ENCODE measurements around the gene DPP6. TPM values are rescaled to one million over a fixed set of nuclear protein-coding genes. Genes with fewer than 3 reads are reported as not detected.

The DPP6 gene
- total RNA-seq, 1 experiment from 2014 or later: not detected

DNA sequence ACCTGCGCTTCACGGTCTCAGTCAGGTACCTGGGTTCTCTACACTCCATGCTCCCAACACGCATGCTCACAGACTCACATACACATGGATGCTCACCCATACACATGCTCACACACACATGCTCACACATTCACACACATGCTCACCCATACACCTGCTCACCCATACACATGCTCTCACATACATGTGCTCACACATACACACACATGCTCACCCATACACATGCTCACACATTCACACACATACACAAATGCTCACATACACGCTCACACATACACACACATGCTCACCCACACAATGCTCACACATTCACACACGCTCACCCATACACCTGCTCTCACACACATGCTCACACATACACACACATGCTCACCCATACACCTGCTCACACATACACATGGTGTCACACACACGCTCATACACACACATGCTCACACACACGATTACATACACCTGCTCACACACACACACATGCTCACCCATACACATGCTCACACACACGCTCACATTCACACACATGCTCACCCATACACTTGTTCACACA is 830.8 kb downstream of the DPP6 start:
- Histone ChIP-seq H3K4me1 (ENCODE audit: insufficient read depth, low read length, poor library complexity, severe bottlenecking) (no peaks in the 10 kb centered on the region), H3K9me3 (ENCODE audit: low read depth, low read length, poor library complexity, severe bottlenecking) (peaks cover 8% of the 10 kb centered on the region), H3K27ac (ENCODE audit: low read depth, low read length, poor library complexity, severe bottlenecking) (no peak overlapping the region), H3K36me3 (ENCODE audit: insufficient read depth, low read length, poor library complexity, severe bottlenecking) (no peaks in the 10 kb centered on the region), H3K4me3 (ENCODE audit: low read depth, low read length, poor library complexity, severe bottlenecking) (no peak overlapping the region), H3K27me3 (replicated peaks; ENCODE audit: insufficient read depth, low read depth, low read length, poor library complexity) (peaks cover 2% of the 10 kb centered on the region)
- no peak for DNase-seq (ENCODE audit: low spot score)
- intact Hi-C loops (cut with micrococcal nuclease; ENCODE audit: unreplicated experiment): no loop called here
- no TSS peak for BruUV-seq (replicated peaks)
- CTCF ChIA-PET: no interaction called here
- TF ChIP-seq EZH2 (IDR thresholded peaks at IDR 0.05; ENCODE audit: borderline replicate concordance, low read depth, low read length, poor library complexity, severe bottlenecking): no peak
- TF ChIP-seq, protein P1, sequence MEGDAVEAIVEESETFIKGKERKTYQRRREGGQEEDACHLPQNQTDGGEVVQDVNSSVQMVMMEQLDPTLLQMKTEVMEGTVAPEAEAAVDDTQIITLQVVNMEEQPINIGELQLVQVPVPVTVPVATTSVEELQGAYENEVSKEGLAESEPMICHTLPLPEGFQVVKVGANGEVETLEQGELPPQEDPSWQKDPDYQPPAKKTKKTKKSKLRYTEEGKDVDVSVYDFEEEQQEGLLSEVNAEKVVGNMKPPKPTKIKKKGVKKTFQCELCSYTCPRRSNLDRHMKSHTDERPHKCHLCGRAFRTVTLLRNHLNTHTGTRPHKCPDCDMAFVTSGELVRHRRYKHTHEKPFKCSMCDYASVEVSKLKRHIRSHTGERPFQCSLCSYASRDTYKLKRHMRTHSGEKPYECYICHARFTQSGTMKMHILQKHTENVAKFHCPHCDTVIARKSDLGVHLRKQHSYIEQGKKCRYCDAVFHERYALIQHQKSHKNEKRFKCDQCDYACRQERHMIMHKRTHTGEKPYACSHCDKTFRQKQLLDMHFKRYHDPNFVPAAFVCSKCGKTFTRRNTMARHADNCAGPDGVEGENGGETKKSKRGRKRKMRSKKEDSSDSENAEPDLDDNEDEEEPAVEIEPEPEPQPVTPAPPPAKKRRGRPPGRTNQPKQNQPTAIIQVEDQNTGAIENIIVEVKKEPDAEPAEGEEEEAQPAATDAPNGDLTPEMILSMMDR (conservative IDR thresholded peaks at IDR 0.05; ENCODE audit: low read depth, low read length): no peak
- POLR2A ChIA-PET (ENCODE audit: low non-redundant PET): no interaction called here

DNA sequence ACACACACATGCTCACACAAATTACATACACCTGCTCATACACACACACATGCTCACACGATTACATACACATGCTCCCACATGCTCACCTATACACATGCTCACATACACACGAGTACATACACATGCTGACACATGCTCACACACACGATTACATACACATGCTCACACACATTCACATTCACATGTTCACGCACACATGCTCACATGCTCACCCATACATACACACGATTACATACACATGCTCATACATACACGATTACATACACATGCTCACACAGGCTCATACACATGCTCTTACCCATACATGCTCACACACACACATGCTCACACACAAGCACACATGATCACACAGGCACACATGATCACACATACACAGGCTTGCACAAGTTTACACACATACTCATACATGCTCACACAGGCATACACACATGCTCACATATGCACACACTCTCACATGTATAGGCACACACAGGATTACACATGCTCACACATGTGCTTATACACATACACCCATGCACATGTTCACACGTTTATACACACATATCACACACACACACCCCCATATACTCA is 832.2 kb downstream of the DPP6 start:
- intact Hi-C loops (cut with micrococcal nuclease; ENCODE audit: unreplicated experiment): no loop called here
- no peak overlapping the region for H3K4me3 ChIP-seq (ENCODE audit: low read depth, low read length, poor library complexity, severe bottlenecking)
- no peaks in the 10 kb centered on the region for H3K4me1 ChIP-seq (ENCODE audit: insufficient read depth, low read length, poor library complexity, severe bottlenecking)
- H3K36me3 ChIP-seq (ENCODE audit: insufficient read depth, low read length, poor library complexity, severe bottlenecking): no peaks in the 10 kb centered on the region
- H3K27me3 ChIP-seq (replicated peaks; ENCODE audit: insufficient read depth, low read depth, low read length, poor library complexity): peaks cover 2% of the 10 kb centered on the region
- H3K9me3 ChIP-seq (ENCODE audit: low read depth, low read length, poor library complexity, severe bottlenecking): peaks cover 11% of the 10 kb centered on the region
- no peak for TF ChIP-seq EZH2 (IDR thresholded peaks at IDR 0.05; ENCODE audit: borderline replicate concordance, low read depth, low read length, poor library complexity, severe bottlenecking)
- TF ChIP-seq, protein P1 (conservative IDR thresholded peaks at IDR 0.05; ENCODE audit: low read depth, low read length): no peak
- no TSS peak for BruUV-seq (replicated peaks)
- POLR2A ChIA-PET (ENCODE audit: low non-redundant PET): no interaction called here
- DNase-seq (ENCODE audit: low spot score): no peak
- H3K27ac ChIP-seq (ENCODE audit: low read depth, low read length, poor library complexity, severe bottlenecking): no peak overlapping the region
- CTCF ChIA-PET: no interaction called here

DNA sequence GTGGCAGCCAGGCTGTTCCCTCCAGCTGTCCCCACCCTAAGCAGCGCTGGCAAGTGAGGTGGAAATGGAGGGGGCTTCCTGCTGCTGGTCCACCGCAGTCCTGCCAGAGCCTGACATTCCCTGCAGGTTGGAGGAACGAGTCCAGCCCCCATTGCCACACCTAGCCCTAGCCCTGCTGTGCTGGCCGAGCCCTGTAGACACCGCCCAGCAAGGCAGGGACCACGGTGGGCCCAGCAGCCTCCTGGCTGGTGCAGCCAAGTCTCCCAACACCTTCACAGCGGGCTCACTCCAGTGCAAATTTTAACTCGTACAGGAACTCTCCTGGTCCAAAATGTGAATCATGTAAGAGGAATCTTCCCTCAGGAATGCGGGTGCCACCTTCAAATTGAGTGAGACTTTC is 834.4 kb downstream of the DPP6 start:
- ChIA-PET POLR2A (ENCODE audit: low non-redundant PET) (no interaction called here), CTCF (no interaction called here)
- TF ChIP-seq, protein P1 (conservative IDR thresholded peaks at IDR 0.05; ENCODE audit: low read depth, low read length): no peak
- TF ChIP-seq EZH2 (IDR thresholded peaks at IDR 0.05; ENCODE audit: borderline replicate concordance, low read depth, low read length, poor library complexity, severe bottlenecking): no peak
- no peak overlapping the region for H3K27ac ChIP-seq (ENCODE audit: low read depth, low read length, poor library complexity, severe bottlenecking)
- H3K4me3 ChIP-seq (ENCODE audit: low read depth, low read length, poor library complexity, severe bottlenecking): no peak overlapping the region
- H3K9me3 ChIP-seq (ENCODE audit: low read depth, low read length, poor library complexity, severe bottlenecking): peaks cover 11% of the 10 kb centered on the region
- no peak for DNase-seq (ENCODE audit: low spot score)
- H3K4me1 ChIP-seq (ENCODE audit: insufficient read depth, low read length, poor library complexity, severe bottlenecking): no peaks in the 10 kb centered on the region
- peaks cover 2% of the 10 kb centered on the region for H3K27me3 ChIP-seq (replicated peaks; ENCODE audit: insufficient read depth, low read depth, low read length, poor library complexity)
- intact Hi-C loops (cut with micrococcal nuclease; ENCODE audit: unreplicated experiment): no loop called here
- no TSS peak for BruUV-seq (replicated peaks)
- H3K36me3 ChIP-seq (ENCODE audit: insufficient read depth, low read length, poor library complexity, severe bottlenecking): no peaks in the 10 kb centered on the region

Data from A673 (cell line).